HT-29 (cell line): ENCODE results near the gene CRACR2A. TPM values are rescaled to one million over a fixed set of nuclear protein-coding genes. Genes with fewer than 3 reads are reported as not detected.

Experiments used
- DNase-seq: peaks from one replicate; pipeline ENCODE4 v3.0.0-alpha.2; 2015; ENCODE audit warnings: low spot score
- small RNA-seq: library from RNA; depleted of rRNA; stranded (forward); fragments of <200 nt; gene quantifications from one replicate; pipeline ENCODE3, GENCODE V24; 2014
- total RNA-seq: library from RNA; depleted of rRNA; stranded (reverse); fragments of >200 nt; shearing (Covaris generic); gene quantifications from 2 replicates; pipeline ENCODE4 v1.2.3, GENCODE V29; 2014; rRNA removed

Gene CRACR2A
- total RNA-seq, 1 experiment from 2014 or later, result 31.3 TPM

GRCh38 chr12:3565985-3566384, 186.9 kb downstream of the CRACR2A start:
- no peak for DNase-seq

Small RNA genes within 50 kb of the gene (small RNA-seq; reads per million reads assigned to genes)
- not detected for gene RNU6-174P

Other genes with a start within 250 kb of the CRACR2A start
- gene PARP11, start 120.3 kb upstream of the CRACR2A start, total RNA-seq, result 0.60 and 1.3 TPM in 2 replicates